GM12878 (cell line): ENCODE measurements around the gene MAST1. TPM values are rescaled to one million over a fixed set of nuclear protein-coding genes. Genes with fewer than 3 reads are reported as not detected.
A peak's percentile ranks its signal among the peaks of the same experiment; 100 is the strongest.

Source experiments
- CEBPB ChIP-seq, 2 experiments: fragments of 150-350 bp in 1 of 2; IDR thresholded peaks; 2 replicates each; pipeline ENCODE4 v1.6.1; 2012 to 2014; ENCODE audit warnings: low read depth in 2 of 2, low read length in 2 of 2, borderline replicate concordance in 1 of 2, inconsistent platforms in 1 of 2
- FOS ChIP-seq: IDR thresholded peaks from 3 replicates; pipeline ENCODE4 v1.6.1; 2011; ENCODE audit warnings: borderline replicate concordance; ENCODE audit not compliant: insufficient read length; ENCODE audit errors: extremely low read depth
- FOXM1 ChIP-seq: IDR thresholded peaks from 2 replicates; pipeline ENCODE4 v1.6.1; 2012; ENCODE audit warnings: low read depth, mild to moderate bottlenecking, inconsistent platforms, low read length, moderate library complexity
- JUNB ChIP-seq: IDR thresholded peaks from 2 replicates; pipeline ENCODE4 v1.6.1; 2016; ENCODE audit warnings: antibody characterized with exemption, mild to moderate bottlenecking
- KAT2A ChIP-seq: conservative IDR thresholded peaks from 2 replicates; pipeline ENCODE4 v1.6.1; 2011; ENCODE audit warnings: low read depth, low read length; ENCODE audit not compliant: control insufficient read depth
- NFIC ChIP-seq: IDR thresholded peaks from 2 replicates; pipeline ENCODE4 v1.6.1; 2012; ENCODE audit warnings: low read depth, mild to moderate bottlenecking, inconsistent platforms, low read length, moderate library complexity
- POLR2AphosphoS5 ChIP-seq: IDR thresholded peaks from 2 replicates; pipeline ENCODE4 v1.6.1; 2011; ENCODE audit warnings: mild to moderate bottlenecking, low read length, inconsistent platforms
- RBBP5 ChIP-seq: fragments of 200-600 bp; sonication (generic); conservative IDR thresholded peaks from 2 replicates; pipeline ENCODE4 v1.6.1; 2016
- SPI1 ChIP-seq: IDR thresholded peaks from 2 replicates; pipeline ENCODE4 v1.6.1; 2011; ENCODE audit warnings: low read depth, mild to moderate bottlenecking, low read length, moderate library complexity, borderline replicate concordance; ENCODE audit not compliant: insufficient read depth
- SREBF2 ChIP-seq: IDR thresholded peaks from 2 replicates; pipeline ENCODE4 v1.6.1; 2012; ENCODE audit warnings: mild to moderate bottlenecking, low read length
- STAT1 ChIP-seq: fragments of 450-650 bp; conservative IDR thresholded peaks from 2 replicates; pipeline ENCODE4 v1.6.1; 2014; ENCODE audit warnings: antibody characterized with exemption, mild to moderate bottlenecking
- ZNF622 ChIP-seq: fragments of 450-650 bp; IDR thresholded peaks from 2 replicates; pipeline ENCODE4 v1.6.1; 2017; ENCODE audit warnings: mild to moderate bottlenecking, inconsistent platforms
- polyA plus RNA-seq, 11 experiments: library from polyadenylated mRNA; depleted of rRNA in 4 of 11; unstranded in 6 of 11; stranded (reverse) in 5 of 11; fragments of >200 nt; fragmentation: Nextera tagmentation in 4 of 11; fragmentation: Illumina TruSeq in 1 of 11; extraction: Ambion mirVana in 4 of 11; extraction: Trizol in 1 of 11; gene quantifications; 1 replicate in 1 of 11; 2 replicates in 10 of 11; pipeline versions ENCODE4 v1.2.1 to v1.2.3, GENCODE V29; 2011 to 2016; ENCODE audit warnings: inconsistent platforms in 2 of 11, missing spikeins in 2 of 11, low read depth in 1 of 11
- total RNA-seq, 4 experiments: library from RNA; depleted of rRNA in 3 of 4; stranded (reverse); fragments of >200 nt in 3 of 4; fragmentation: Illumina TruSeq in 1 of 4; extraction: Trizol in 1 of 4; gene quantifications; 2 replicates each; pipeline versions ENCODE4 v1.2.1 to v1.2.3, GENCODE V29; 2013 to 2021
- TF ChIP-seq, protein P1 (sequence below): fragments of 450-650 bp; formaldehyde crosslinking; IDR thresholded peaks from 2 replicates; pipeline ENCODE4 v1.4.0; 2022; ENCODE audit warnings: mild to moderate bottlenecking, moderate library complexity
- TF ChIP-seq, protein P2 (sequence below): fragments of 450-650 bp; IDR thresholded peaks from 2 replicates; pipeline ENCODE4 v1.6.1; 2016; ENCODE audit warnings: mild to moderate bottlenecking
- TF ChIP-seq, protein P3 (sequence below): IDR thresholded peaks from 2 replicates; pipeline ENCODE4 v1.6.1; 2012; ENCODE audit warnings: improper control_type of control experiment, low read depth, low read length; ENCODE audit not compliant: insufficient replicate concordance
- TF ChIP-seq, protein P4 (sequence below): fragments of 450-650 bp; IDR thresholded peaks from 2 replicates; pipeline ENCODE4 v1.6.1; 2017; ENCODE audit warnings: mild to moderate bottlenecking, moderate library complexity

The MAST1 gene
- total and polyA plus RNA-seq, 10 of the 15 experiments (the other 5 are each of a cell fraction or from before 2014, with no cell fraction given): 0.08 to 0.79 (median 0.44) TPM; not detected in 1

DNA sequence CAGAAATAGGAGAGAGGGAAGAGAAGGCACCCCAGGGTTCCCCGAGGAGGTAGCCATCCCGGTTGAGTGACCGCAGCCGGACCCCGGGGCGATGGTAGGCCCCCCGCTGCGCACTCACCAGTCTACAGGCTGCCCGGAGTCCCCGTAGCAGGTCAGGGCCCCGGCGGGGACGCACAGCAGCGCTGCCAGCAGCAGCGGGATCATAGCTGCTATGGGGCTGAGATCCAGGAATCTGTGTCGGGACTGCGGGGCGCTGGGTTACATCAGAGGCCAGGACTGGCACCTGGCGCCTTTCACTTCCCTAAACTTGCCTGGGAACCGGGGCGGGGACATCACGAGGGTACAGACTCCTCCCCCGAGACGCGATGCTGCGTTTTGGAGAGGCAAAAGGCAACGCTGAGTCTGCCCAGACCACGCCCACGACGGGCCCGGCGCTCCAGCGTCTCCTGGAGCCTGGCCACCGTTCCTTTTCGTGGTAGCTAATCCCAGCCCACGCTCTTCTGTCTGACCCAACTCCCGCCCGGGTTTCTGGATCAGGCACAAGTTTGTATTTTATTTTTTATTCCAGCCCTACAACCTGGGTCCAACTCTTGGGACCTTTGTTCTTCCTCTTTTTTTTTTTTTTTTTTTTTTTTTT, 43.0 kb downstream of the MAST1 start, which contains the start of gene DNASE2 (continued):
- TF ChIP-seq, protein P1, sequence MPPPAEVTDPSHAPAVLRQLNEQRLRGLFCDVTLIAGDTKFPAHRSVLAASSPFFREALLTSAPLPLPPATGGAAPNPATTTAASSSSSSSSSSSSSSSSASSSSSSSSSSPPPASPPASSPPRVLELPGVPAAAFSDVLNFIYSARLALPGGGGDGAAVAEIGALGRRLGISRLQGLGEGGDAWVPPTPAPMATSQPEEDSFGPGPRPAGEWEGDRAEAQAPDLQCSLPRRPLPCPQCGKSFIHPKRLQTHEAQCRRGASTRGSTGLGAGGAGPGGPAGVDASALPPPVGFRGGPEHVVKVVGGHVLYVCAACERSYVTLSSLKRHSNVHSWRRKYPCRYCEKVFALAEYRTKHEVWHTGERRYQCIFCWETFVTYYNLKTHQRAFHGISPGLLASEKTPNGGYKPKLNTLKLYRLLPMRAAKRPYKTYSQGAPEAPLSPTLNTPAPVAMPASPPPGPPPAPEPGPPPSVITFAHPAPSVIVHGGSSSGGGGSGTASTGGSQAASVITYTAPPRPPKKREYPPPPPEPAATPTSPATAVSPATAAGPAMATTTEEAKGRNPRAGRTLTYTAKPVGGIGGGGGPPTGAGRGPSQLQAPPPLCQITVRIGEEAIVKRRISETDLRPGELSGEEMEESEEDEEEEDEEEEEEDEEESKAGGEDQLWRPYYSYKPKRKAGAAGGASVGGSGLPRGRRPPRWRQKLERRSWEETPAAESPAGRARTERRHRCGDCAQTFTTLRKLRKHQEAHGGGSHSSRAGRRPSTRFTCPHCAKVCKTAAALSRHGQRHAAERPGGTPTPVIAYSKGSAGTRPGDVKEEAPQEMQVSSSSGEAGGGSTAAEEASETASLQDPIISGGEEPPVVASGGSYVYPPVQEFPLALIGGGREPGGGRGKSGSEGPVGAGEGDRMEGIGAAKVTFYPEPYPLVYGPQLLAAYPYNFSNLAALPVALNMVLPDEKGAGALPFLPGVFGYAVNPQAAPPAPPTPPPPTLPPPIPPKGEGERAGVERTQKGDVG: no peak
- TF ChIP-seq ZNF622: no peak
- TF ChIP-seq, protein P2, sequence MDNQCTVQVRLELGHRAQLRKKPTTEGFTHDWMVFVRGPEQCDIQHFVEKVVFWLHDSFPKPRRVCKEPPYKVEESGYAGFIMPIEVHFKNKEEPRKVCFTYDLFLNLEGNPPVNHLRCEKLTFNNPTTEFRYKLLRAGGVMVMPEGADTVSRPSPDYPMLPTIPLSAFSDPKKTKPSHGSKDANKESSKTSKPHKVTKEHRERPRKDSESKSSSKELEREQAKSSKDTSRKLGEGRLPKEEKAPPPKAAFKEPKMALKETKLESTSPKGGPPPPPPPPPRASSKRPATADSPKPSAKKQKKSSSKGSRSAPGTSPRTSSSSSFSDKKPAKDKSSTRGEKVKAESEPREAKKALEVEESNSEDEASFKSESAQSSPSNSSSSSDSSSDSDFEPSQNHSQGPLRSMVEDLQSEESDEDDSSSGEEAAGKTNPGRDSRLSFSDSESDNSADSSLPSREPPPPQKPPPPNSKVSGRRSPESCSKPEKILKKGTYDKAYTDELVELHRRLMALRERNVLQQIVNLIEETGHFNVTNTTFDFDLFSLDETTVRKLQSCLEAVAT: 0 out of 2 replicates have a peak, but pooled peaks have one; percentile 51
- TF ChIP-seq, protein P3, sequence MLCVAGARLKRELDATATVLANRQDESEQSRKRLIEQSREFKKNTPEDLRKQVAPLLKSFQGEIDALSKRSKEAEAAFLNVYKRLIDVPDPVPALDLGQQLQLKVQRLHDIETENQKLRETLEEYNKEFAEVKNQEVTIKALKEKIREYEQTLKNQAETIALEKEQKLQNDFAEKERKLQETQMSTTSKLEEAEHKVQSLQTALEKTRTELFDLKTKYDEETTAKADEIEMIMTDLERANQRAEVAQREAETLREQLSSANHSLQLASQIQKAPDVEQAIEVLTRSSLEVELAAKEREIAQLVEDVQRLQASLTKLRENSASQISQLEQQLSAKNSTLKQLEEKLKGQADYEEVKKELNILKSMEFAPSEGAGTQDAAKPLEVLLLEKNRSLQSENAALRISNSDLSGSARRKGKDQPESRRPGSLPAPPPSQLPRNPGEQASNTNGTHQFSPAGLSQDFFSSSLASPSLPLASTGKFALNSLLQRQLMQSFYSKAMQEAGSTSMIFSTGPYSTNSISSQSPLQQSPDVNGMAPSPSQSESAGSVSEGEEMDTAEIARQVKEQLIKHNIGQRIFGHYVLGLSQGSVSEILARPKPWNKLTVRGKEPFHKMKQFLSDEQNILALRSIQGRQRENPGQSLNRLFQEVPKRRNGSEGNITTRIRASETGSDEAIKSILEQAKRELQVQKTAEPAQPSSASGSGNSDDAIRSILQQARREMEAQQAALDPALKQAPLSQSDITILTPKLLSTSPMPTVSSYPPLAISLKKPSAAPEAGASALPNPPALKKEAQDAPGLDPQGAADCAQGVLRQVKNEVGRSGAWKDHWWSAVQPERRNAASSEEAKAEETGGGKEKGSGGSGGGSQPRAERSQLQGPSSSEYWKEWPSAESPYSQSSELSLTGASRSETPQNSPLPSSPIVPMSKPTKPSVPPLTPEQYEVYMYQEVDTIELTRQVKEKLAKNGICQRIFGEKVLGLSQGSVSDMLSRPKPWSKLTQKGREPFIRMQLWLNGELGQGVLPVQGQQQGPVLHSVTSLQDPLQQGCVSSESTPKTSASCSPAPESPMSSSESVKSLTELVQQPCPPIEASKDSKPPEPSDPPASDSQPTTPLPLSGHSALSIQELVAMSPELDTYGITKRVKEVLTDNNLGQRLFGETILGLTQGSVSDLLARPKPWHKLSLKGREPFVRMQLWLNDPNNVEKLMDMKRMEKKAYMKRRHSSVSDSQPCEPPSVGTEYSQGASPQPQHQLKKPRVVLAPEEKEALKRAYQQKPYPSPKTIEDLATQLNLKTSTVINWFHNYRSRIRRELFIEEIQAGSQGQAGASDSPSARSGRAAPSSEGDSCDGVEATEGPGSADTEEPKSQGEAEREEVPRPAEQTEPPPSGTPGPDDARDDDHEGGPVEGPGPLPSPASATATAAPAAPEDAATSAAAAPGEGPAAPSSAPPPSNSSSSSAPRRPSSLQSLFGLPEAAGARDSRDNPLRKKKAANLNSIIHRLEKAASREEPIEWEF: no peak
- peak; percentile 83 for TF ChIP-seq POLR2AphosphoS5
- TF ChIP-seq SREBF2: no peak
- no peak for TF ChIP-seq RBBP5
- no peak for TF ChIP-seq FOS
- TF ChIP-seq FOXM1: no peak
- peak; percentile 29; the same call in 1 of the 2 replicates for TF ChIP-seq NFIC
- TF ChIP-seq KAT2A: no peak
- TF ChIP-seq, protein P4, sequence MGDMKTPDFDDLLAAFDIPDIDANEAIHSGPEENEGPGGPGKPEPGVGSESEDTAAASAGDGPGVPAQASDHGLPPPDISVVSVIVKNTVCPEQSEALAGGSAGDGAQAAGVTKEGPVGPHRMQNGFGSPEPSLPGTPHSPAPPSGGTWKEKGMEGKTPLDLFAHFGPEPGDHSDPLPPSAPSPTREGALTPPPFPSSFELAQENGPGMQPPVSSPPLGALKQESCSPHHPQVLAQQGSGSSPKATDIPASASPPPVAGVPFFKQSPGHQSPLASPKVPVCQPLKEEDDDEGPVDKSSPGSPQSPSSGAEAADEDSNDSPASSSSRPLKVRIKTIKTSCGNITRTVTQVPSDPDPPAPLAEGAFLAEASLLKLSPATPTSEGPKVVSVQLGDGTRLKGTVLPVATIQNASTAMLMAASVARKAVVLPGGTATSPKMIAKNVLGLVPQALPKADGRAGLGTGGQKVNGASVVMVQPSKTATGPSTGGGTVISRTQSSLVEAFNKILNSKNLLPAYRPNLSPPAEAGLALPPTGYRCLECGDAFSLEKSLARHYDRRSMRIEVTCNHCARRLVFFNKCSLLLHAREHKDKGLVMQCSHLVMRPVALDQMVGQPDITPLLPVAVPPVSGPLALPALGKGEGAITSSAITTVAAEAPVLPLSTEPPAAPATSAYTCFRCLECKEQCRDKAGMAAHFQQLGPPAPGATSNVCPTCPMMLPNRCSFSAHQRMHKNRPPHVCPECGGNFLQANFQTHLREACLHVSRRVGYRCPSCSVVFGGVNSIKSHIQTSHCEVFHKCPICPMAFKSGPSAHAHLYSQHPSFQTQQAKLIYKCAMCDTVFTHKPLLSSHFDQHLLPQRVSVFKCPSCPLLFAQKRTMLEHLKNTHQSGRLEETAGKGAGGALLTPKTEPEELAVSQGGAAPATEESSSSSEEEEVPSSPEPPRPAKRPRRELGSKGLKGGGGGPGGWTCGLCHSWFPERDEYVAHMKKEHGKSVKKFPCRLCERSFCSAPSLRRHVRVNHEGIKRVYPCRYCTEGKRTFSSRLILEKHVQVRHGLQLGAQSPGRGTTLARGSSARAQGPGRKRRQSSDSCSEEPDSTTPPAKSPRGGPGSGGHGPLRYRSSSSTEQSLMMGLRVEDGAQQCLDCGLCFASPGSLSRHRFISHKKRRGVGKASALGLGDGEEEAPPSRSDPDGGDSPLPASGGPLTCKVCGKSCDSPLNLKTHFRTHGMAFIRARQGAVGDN: no peak
- TF ChIP-seq SPI1: peak; percentile 99
- TF ChIP-seq CEBPB (IDR thresholded peaks at IDR 0.05; ENCODE audit: borderline replicate concordance in 1 of 2, low read depth in 2 of 2, low read length in 2 of 2): no peak
- TF ChIP-seq JUNB: no peak
- no peak for TF ChIP-seq STAT1
